ENCODE data around the gene MSI2.

- TF ChIP-seq CTCF (IDR thresholded peaks at IDR 0.05) (no peak), EZH2 (IDR thresholded peaks at IDR 0.05; ENCODE audit: borderline replicate concordance, insufficient read depth, low read depth, low read length, poor library complexity, severe bottlenecking) (no peak)
Measured at GRCh38 chr17:57697197-57697596, 440.9 kb downstream of the MSI2 start.

Measured in B cell (primary cell).